Tibial artery (tissue), 4 donors: ENCODE measurements around the gene RNF220.

Experiments
- DNase-seq, 2 donors: peaks; one replicate each; pipeline ENCODE4 v3.0.0-alpha.2; 2019
- H3K27ac ChIP-seq, 2 donors: fragments of 200-600 bp; sonication (generic) in 1 of 2; 1 replicate in 1 of 2; 2 replicates in 1 of 2; pipeline ENCODE4 v1.5.1; 2018 to 2019; ENCODE audit warnings: mild to moderate bottlenecking in 1 of 2
- H3K27me3 ChIP-seq, 2 donors: fragments of 200-600 bp; sonication (generic) in 1 of 2; one replicate each; pipeline versions ENCODE4 v1.5.1 to v1.6.0; 2016 to 2019
- H3K36me3 ChIP-seq, 3 donors: fragments of 200-600 bp; sonication (generic) in 2 of 3; one replicate each; pipeline ENCODE4 v1.5.1; 2016 to 2019; ENCODE audit warnings: mild to moderate bottlenecking in 2 of 3
- H3K4me1 ChIP-seq, 4 donors: fragments of 200-600 bp; sonication (generic) in 2 of 4; 1 replicate in 3 of 4; 2 replicates in 1 of 4; pipeline ENCODE4 v1.5.1; 2016 to 2019
- H3K4me3 ChIP-seq, 2 donors: fragments of 200-600 bp; sonication (generic) in 1 of 2; 1 replicate in 1 of 2; 2 replicates in 1 of 2; pipeline ENCODE4 v1.5.1; 2018 to 2019; ENCODE audit warnings: mild to moderate bottlenecking in 2 of 2
- H3K9me3 ChIP-seq, 3 donors: fragments of 200-600 bp; sonication (generic) in 1 of 3; one replicate each; pipeline ENCODE4 v1.5.1; 2016 to 2019
- CTCF ChIP-seq, 2 experiments: fragments of 200-600 bp in 1 of 2; fragments of 450-650 bp in 1 of 2; IDR thresholded peaks; one replicate each; pipeline ENCODE4 v1.5.1; 2017 to 2019; ENCODE audit warnings: antibody characterized with exemption in 2 of 2, mild to moderate bottlenecking in 1 of 2, moderate library complexity in 1 of 2
- intact Hi-C: fragments of 100-400 bp; cut with DNase I; formaldehyde crosslinking; loops from one replicate; pipeline ENCODE4 v1.15.0; 2023; ENCODE audit warnings: low total_unique reads

Gene RNF220

GRCh38 chr1:44650159-44650831 is 245.2 kb downstream of the RNF220 start:
- Histone ChIP-seq H3K4me3 (no peak overlapping the region), H3K27me3 (no peaks in the 10 kb centered on the region), H3K9me3 (no peaks in the 10 kb centered on the region), H3K36me3 (peaks cover 29 to 83% (median 63%) of the 10 kb centered on the region in 3 donors), H3K27ac (no peak overlapping the region), H3K4me1 (peaks cover 0 to 2% (median 0%) of the 10 kb centered on the region in 4 donors)
- DNase-seq, result no peak
- TF ChIP-seq CTCF (IDR thresholded peaks at IDR 0.05), result no peak
- intact Hi-C loops, result loop anchor here (5.0 kb wide), 2 partner anchors 43 to 433 kb away; no protein-coding TSS in a partner anchor

GRCh38 chr1:44651069-44651468 is 246.0 kb downstream of the RNF220 start:
- DNase-seq, result no peak
- no peak overlapping the region for H3K4me3 ChIP-seq
- no peaks in the 10 kb centered on the region for H3K4me1 ChIP-seq
- no peaks in the 10 kb centered on the region for H3K9me3 ChIP-seq
- H3K36me3 ChIP-seq, result peaks cover 22 to 79% (median 55%) of the 10 kb centered on the region in 3 donors
- intact Hi-C loops, result loop anchor here (5.0 kb wide), 2 partner anchors 44 to 434 kb away; no protein-coding TSS in a partner anchor
- no peak for TF ChIP-seq CTCF (IDR thresholded peaks at IDR 0.05)
- H3K27ac ChIP-seq, result no peak overlapping the region
- no peaks in the 10 kb centered on the region for H3K27me3 ChIP-seq

DNA sequence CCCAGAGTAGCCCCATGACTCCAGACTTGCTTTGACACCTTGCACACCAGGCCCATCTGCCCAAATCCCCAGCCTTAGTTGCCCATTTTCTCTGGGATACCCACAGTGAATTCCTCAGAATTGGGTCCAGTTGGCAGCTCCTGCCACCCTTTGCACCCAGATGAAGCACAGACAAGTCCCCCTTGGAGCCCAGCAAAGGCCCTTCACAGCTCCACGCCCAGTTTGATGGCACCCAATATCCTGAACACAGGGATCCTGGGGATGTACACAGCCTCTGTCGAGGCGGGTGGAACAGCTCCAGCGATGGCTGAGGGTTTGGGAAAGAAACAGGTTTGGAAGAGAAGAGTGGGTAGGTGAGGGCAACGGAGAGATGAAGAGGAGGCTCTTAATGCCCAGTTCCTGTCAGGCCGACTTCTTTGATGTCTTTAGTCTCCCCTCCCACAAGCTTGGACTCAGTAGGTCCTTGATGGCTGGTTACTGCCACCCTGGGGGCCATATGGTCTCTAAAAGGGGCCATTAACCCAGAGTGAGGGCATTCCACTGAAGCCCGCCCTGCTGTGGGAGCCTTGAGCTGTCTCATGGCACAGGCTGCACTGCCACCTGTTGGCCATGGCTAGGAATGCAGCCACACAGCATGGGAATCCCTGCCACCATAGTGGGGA is 247.5 kb downstream of the RNF220 start:
- Histone ChIP-seq H3K4me3 (no peak overlapping the region), H3K27me3 (no peaks in the 10 kb centered on the region), H3K36me3 (peaks cover 22 to 64% (median 40%) of the 10 kb centered on the region in 3 donors), H3K9me3 (no peaks in the 10 kb centered on the region), H3K4me1 (no peaks in the 10 kb centered on the region), H3K27ac (no peak overlapping the region)
- TF ChIP-seq CTCF (IDR thresholded peaks at IDR 0.05), result peak; percentile 87 to 93
- peak; percentile 80 to 83 for DNase-seq
- intact Hi-C loops, result loop anchor here (5.0 kb wide), 2 partner anchors 45 to 435 kb away; no protein-coding TSS in a partner anchor

GRCh38 chr1:44653107-44653964 is 248.3 kb downstream of the RNF220 start:
- intact Hi-C loops, result loop anchor here (5.0 kb wide), 2 partner anchors 46 to 436 kb away; no protein-coding TSS in a partner anchor
- TF ChIP-seq CTCF (IDR thresholded peaks at IDR 0.05), result no peak
- no peak overlapping the region for H3K4me3 ChIP-seq
- DNase-seq, result no peak
- H3K4me1 ChIP-seq, result no peaks in the 10 kb centered on the region
- no peaks in the 10 kb centered on the region for H3K27me3 ChIP-seq
- H3K36me3 ChIP-seq, result peaks cover 22 to 56% (median 33%) of the 10 kb centered on the region in 3 donors
- no peaks in the 10 kb centered on the region for H3K9me3 ChIP-seq
- no peak overlapping the region for H3K27ac ChIP-seq

GRCh38 chr1:44654621-44655187 is 249.6 kb downstream of the RNF220 start:
- TF ChIP-seq CTCF (IDR thresholded peaks at IDR 0.05), result no peak
- H3K4me1 ChIP-seq, result no peaks in the 10 kb centered on the region
- intact Hi-C loops, result loop anchor here (5.0 kb wide), 2 partner anchors 47 to 437 kb away; no protein-coding TSS in a partner anchor
- H3K27me3 ChIP-seq, result no peaks in the 10 kb centered on the region
- no peak overlapping the region for H3K27ac ChIP-seq
- DNase-seq, result no peak
- H3K9me3 ChIP-seq, result no peaks in the 10 kb centered on the region
- no peak overlapping the region for H3K4me3 ChIP-seq
- peaks cover 18 to 52% (median 25%) of the 10 kb centered on the region in 3 donors for H3K36me3 ChIP-seq
